Osteoblast (primary cell): ENCODE results near the gene DDX46. TPM values are rescaled to one million over a fixed set of nuclear protein-coding genes. Genes with fewer than 3 reads are reported as not detected.
"Not testable (repeated sequence)": the region's sequence is repeated elsewhere in the genome, so short reads cannot be mapped to it uniquely, and the experiment has no call there.

Experiments
- DNase-seq: peaks from one replicate; pipeline ENCODE4 v3.0.0; 2011; ENCODE audit warnings: low spot score, mixed read lengths; ENCODE audit not compliant: insufficient read length; ENCODE audit errors: missing footprints
- H2AFZ ChIP-seq: 2 replicates; pipeline ENCODE4 v1.6.0; 2011; ENCODE audit warnings: mild to moderate bottlenecking, low read length
- H3K27ac ChIP-seq: 2 replicates; pipeline ENCODE4 v1.5.1; 2011; ENCODE audit warnings: mild to moderate bottlenecking, low read depth, low read length, moderate library complexity
- H3K27me3 ChIP-seq: 2 replicates; pipeline ENCODE4 v1.6.0; 2012; ENCODE audit warnings: mild to moderate bottlenecking, control low read depth, inconsistent platforms, low read length, moderate library complexity; ENCODE audit not compliant: insufficient read depth
- H3K36me3 ChIP-seq: 2 replicates; pipeline ENCODE4 v1.5.1; 2011; ENCODE audit warnings: mild to moderate bottlenecking, low read length, control low read depth, moderate library complexity; ENCODE audit not compliant: insufficient read depth
- H3K4me1 ChIP-seq: 2 replicates; pipeline ENCODE4 v1.5.1; 2011; ENCODE audit warnings: mild to moderate bottlenecking, low read length, control low read depth, moderate library complexity; ENCODE audit not compliant: insufficient read depth
- H3K4me2 ChIP-seq: 2 replicates; pipeline ENCODE4 v1.6.0; 2011; ENCODE audit warnings: mild to moderate bottlenecking, low read length; ENCODE audit not compliant: insufficient read depth
- H3K4me3 ChIP-seq: fragments of 200-600 bp; sonication (generic); 3 replicates; pipeline ENCODE4 v1.5.1; 2012; ENCODE audit warnings: mild to moderate bottlenecking, low read length, inconsistent platforms; ENCODE audit not compliant: insufficient read depth
- H3K79me2 ChIP-seq: 2 replicates; pipeline ENCODE4 v1.6.0; 2012; ENCODE audit warnings: mild to moderate bottlenecking, low read length, control low read depth, inconsistent platforms; ENCODE audit not compliant: insufficient read depth
- H3K9me3 ChIP-seq: 2 replicates; pipeline ENCODE4 v1.5.1; 2011; ENCODE audit warnings: low read depth, low read length, control low read depth
- H4K20me1 ChIP-seq: 2 replicates; pipeline ENCODE4 v1.6.0; 2012; ENCODE audit warnings: mild to moderate bottlenecking, low read length, control low read depth; ENCODE audit not compliant: insufficient read depth
- CTCF ChIP-seq: IDR thresholded peaks from 2 replicates; pipeline ENCODE4 v1.5.1; 2011; ENCODE audit warnings: mild to moderate bottlenecking, low read depth, low read length, moderate library complexity; ENCODE audit errors: extremely low read depth
- total RNA-seq: library from RNA; depleted of rRNA; stranded (reverse); fragments of >200 nt; gene quantifications from 2 replicates; pipeline ENCODE4 v1.2.3, GENCODE V29; 2012

The DDX46 gene
- total RNA-seq, 1 donor = 20.6 TPM

DNA sequence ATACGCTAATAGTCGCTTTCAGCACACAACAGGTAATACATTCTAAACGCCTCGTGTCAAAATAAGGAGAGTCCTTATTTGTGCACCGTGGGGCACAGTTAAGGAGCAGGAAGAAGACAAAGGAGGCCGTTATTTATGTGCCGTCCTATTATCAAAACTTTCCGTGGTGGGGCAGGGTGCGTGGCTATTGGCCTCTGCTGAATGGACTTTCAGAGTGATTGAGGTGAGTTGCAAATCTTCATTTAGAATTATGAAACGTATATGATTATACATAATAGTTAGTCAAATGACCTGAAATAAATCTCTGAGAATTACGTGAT is 88.0 kb downstream of the DDX46 start:
- Histone ChIP-seq H3K36me3 (peaks cover 7% of the 10 kb centered on the region), H3K79me2 (peaks cover 52% of the 10 kb centered on the region), H3K4me2 (peak overlapping the region; percentile 87), H3K27me3 (no peaks in the 10 kb centered on the region), H4K20me1 (peaks cover 17% of the 10 kb centered on the region), H3K9me3 (no peaks in the 10 kb centered on the region), H2AFZ (peak overlapping the region; percentile 78), H3K4me3 (peak overlapping the region; percentile 94), H3K4me1 (peaks cover 36% of the 10 kb centered on the region), H3K27ac (peak overlapping the region; percentile 89)
- no peak for TF ChIP-seq CTCF
- no peak for DNase-seq

- H3K4me2 ChIP-seq, H3K4me3 ChIP-seq, H3K27me3 ChIP-seq, H2AFZ ChIP-seq, DNase-seq, H3K9me3 ChIP-seq: not testable (repeated sequence)
- peaks cover 76% of the 10 kb centered on the region for H3K79me2 ChIP-seq
- H3K36me3 ChIP-seq = peaks cover 24% of the 10 kb centered on the region
- peak overlapping the region; percentile 41 for H3K27ac ChIP-seq
- H4K20me1 ChIP-seq = peaks cover 37% of the 10 kb centered on the region
- peaks cover 24% of the 10 kb centered on the region for H3K4me1 ChIP-seq
Measured at GRCh38 chr5:134849434-134849933, 90.9 kb downstream of the DDX46 start.

GRCh38 chr5:134851307-134851923 is 92.8 kb downstream of the DDX46 start:
- no peak overlapping the region for H2AFZ ChIP-seq
- peak; percentile 84 for DNase-seq
- H3K9me3 ChIP-seq = no peaks in the 10 kb centered on the region
- peak overlapping the region; percentile 30 for H3K27ac ChIP-seq
- H3K36me3 ChIP-seq = peaks cover 42% of the 10 kb centered on the region
- H4K20me1 ChIP-seq = peaks cover 45% of the 10 kb centered on the region
- peaks cover 15% of the 10 kb centered on the region for H3K4me1 ChIP-seq
- peaks cover 90% of the 10 kb centered on the region for H3K79me2 ChIP-seq
- H3K27me3 ChIP-seq = no peaks in the 10 kb centered on the region
- peak overlapping the region; percentile 39 for H3K4me2 ChIP-seq
- H3K4me3 ChIP-seq = no peak overlapping the region
- TF ChIP-seq CTCF = peak; percentile 76

DNA sequence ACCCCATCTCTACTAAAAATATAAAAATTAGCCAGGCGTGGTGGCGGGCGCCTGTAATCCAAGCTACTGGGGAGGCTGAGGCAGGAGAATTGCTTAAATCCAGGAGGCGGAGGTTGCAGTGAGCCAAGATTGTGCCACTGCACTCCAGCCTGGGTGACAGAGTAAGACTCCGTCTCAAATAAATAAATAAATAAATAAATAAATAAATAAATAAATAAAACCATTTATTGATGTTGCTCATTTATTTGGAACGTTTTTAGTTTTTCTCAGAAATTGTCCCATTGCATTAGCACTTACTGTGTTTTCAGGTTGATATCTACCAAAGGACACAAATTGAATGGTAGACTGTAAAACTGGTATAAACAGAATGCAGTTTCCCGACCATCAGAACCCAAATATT is 97.9 kb downstream of the DDX46 start:
- H3K9me3 ChIP-seq, H3K27ac ChIP-seq, DNase-seq, H3K4me3 ChIP-seq, H3K27me3 ChIP-seq, H3K4me1 ChIP-seq, H3K4me2 ChIP-seq, H2AFZ ChIP-seq: not testable (repeated sequence)
- Histone ChIP-seq H3K36me3 (peaks cover 66% of the 10 kb centered on the region), H3K79me2 (peaks cover 56% of the 10 kb centered on the region), H4K20me1 (peaks cover 36% of the 10 kb centered on the region)

DNA sequence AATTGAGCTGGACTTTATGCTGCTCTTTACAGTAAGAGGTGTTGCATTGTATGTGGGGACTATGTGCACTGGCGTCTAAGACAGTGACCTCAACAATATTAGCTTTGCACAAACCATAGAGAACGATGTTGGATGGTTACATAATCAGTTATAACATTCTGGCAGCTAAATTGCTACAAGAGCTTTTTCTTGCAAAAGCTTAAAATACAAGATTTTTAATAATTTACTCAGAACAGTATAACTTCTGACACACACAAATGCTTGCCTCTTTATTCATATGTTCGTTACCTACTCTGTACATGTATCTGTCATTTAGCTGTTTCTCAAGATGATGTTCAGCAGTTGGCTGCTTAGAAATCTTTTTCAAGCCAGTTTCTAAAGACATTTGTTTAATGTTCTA is 98.8 kb downstream of the DDX46 start:
- H4K20me1 ChIP-seq = peaks cover 29% of the 10 kb centered on the region
- no peaks in the 10 kb centered on the region for H3K27me3 ChIP-seq
- no peak overlapping the region for H3K27ac ChIP-seq
- no peak for TF ChIP-seq CTCF
- no peak for DNase-seq
- peaks cover 66% of the 10 kb centered on the region for H3K36me3 ChIP-seq
- H3K4me2 ChIP-seq = no peak overlapping the region
- H3K4me1 ChIP-seq = no peaks in the 10 kb centered on the region
- no peaks in the 10 kb centered on the region for H3K9me3 ChIP-seq
- H3K79me2 ChIP-seq = peaks cover 46% of the 10 kb centered on the region
- no peak overlapping the region for H2AFZ ChIP-seq
- H3K4me3 ChIP-seq = no peak overlapping the region
